Activated naive CD4-positive, alpha-beta T cell treated with anti-CD3 and anti-CD28 coated beads, Interleukin-2, amount 10 ng/mL, durations not matched to agents 7 days and 5 days (primary cell): ENCODE results near the gene SOWAHD.

Source experiments
- CTCF ChIA-PET: fragments of 350-600 bp; sonication (Branson Sonifier 250); formaldehyde crosslinking; loops from one replicate; lab custom pipeline; 2021; ENCODE audit warnings: antibody characterized with exemption; lab: Charles Lee
- DNase-seq: peaks from one replicate; pipeline ENCODE4 v3.0.0-alpha.2; 2020
- H3K27ac Mint-ChIP-seq: one replicate; pipeline ENCODE4 v1.8.0; 2021; ENCODE audit warnings: mild to moderate bottlenecking, moderate library complexity, mixed read lengths
- H3K27me3 Mint-ChIP-seq: one replicate; pipeline ENCODE4 v1.8.0; 2021; ENCODE audit warnings: mild to moderate bottlenecking, mixed read lengths
- H3K36me3 Mint-ChIP-seq: one replicate; pipeline ENCODE4 v1.8.0; 2021; ENCODE audit warnings: mixed read lengths
- H3K4me1 Mint-ChIP-seq: one replicate; pipeline ENCODE4 v1.8.0; 2021; ENCODE audit warnings: mixed read lengths
- H3K4me3 Mint-ChIP-seq: one replicate; pipeline ENCODE4 v1.8.0; 2021; ENCODE audit warnings: mild to moderate bottlenecking, moderate library complexity, mixed read lengths
- H3K9me3 Mint-ChIP-seq: one replicate; pipeline ENCODE4 v1.8.0; 2021; ENCODE audit warnings: mixed read lengths

The SOWAHD gene, protein sequence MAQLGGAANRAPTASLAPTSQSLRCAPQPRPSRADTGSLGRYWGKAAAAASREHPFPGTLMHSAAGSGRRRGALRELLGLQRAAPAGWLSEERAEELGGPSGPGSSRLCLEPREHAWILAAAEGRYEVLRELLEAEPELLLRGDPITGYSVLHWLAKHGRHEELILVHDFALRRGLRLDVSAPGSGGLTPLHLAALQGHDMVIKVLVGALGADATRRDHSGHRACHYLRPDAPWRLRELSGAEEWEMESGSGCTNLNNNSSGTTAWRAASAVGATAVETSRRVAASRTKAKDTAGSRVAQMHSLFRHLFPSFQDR

DNA sequence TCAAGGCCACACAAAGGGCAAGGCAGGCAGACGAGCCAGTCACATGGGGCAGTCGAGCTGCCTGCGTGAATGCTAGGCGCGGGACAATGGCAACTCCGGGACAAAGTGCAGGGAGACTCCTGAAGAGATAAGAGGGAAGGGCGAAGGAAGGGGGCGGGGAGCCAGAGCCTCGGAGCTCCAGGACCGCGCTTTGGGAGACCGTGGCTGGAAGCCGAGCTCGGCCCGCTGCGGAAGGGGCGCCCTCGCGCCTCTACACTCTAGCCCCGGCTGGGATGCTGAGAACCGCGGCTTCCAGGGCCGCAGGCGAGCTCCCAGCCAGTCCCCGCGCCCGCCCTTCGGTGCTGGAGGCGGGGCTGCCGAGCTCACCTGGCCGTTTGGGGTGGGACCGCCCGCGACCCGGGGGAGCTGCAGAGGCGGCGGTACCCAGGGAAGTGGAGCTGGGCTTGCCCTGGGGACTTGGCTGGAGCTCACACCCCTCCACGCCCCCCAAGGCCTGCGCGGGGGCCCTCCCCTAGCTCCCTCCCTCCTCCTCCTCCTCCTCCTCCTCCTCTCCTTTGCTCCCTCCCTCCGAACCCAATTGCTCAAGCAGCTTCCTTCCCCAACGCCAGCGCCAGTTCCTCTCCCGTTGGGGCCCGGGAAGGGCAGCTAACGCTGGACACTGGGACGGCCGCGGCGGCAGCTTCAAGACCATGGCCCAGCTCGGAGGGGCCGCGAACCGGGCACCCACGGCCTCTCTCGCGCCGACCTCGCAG is at the start of gene SOWAHD:
TSS of gene SOWAHD (plus strand) at position 610 of the 752 bp plus-strand sequence. CDS start at position 690, 80 bp downstream.
- DNase-seq, result peak; percentile 61
- Mint-ChIP-seq H3K36me3 (no peaks in the 10 kb centered on the region), H3K9me3 (no peaks in the 10 kb centered on the region), H3K27me3 (no peaks in the 10 kb centered on the region), H3K4me3 (peak within 1 kb of the TSS; percentile 73), H3K4me1 (peaks cover 59% of the 10 kb centered on the region), H3K27ac (peak within 1 kb of the TSS; percentile 99)
- CTCF ChIA-PET, result interaction anchor here (0.7 to 2.7 kb wide), 5 partner anchors 16 to 99 kb away, joined by 3 to 13 read pairs (median 3); partner anchors contain the start of gene RPL39

- CTCF ChIA-PET, result interaction anchor here (1.1 to 2.3 kb wide), 2 partner anchors 10 to 20 kb away, joined by 3 to 7 read pairs; no protein-coding TSS in a partner anchor
- H3K4me1 Mint-ChIP-seq, result peaks cover 5% of the 10 kb centered on the region
Measured at GRCh38 chrX:119708936-119709335, 49.5 kb upstream of the SOWAHD start.

GRCh38 chrX:119709630-119710029 is 48.8 kb upstream of the SOWAHD start:
- CTCF ChIA-PET, result interaction anchor here (0.9 to 2.3 kb wide), 2 partner anchors 20 to 100 kb away, joined by 3 to 7 read pairs; no protein-coding TSS in a partner anchor
- Mint-ChIP-seq H3K9me3 (no peaks in the 10 kb centered on the region), H3K4me1 (peaks cover 5% of the 10 kb centered on the region), H3K36me3 (no peaks in the 10 kb centered on the region), H3K27me3 (peaks cover 20% of the 10 kb centered on the region), H3K27ac (no peak overlapping the region), H3K4me3 (no peak overlapping the region)
- no peak for DNase-seq

More at GRCh38 chrX:119708936-119709335, 49.5 kb upstream of the SOWAHD start:
- H3K27me3 Mint-ChIP-seq, result peaks cover 20% of the 10 kb centered on the region
- H3K36me3 Mint-ChIP-seq, result no peaks in the 10 kb centered on the region
- no peak overlapping the region for H3K27ac Mint-ChIP-seq
- H3K9me3 Mint-ChIP-seq, result no peaks in the 10 kb centered on the region
- no peak for DNase-seq
- no peak overlapping the region for H3K4me3 Mint-ChIP-seq

DNA sequence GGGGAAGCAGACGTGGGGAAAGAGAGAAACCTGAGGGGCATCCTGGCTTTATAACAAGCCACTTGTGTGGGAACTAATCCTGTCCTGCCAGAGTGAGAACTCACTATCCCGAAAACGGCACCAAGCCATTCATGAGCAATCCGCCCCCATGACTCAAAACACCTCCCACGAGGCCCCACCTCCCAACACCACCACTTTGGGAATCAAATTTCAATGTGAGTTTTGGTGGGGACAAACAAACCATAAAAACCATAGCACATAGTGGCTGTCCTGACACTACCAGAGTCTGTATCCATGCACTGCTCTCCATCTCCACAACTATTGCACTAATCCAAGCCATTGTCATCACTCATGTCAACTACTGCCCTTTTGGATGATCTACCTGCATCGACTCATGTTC is 36.9 kb upstream of the SOWAHD start:
- DNase-seq, result no peak
- Mint-ChIP-seq H3K27ac (no peak overlapping the region), H3K36me3 (no peaks in the 10 kb centered on the region), H3K4me3 (no peak overlapping the region), H3K4me1 (no peaks in the 10 kb centered on the region), H3K27me3 (peaks cover 6% of the 10 kb centered on the region), H3K9me3 (no peaks in the 10 kb centered on the region)
- CTCF ChIA-PET, result interaction anchor here (0.6 to 1.4 kb wide), 2 partner anchors 15 to 27 kb away, joined by 3 read pairs; no protein-coding TSS in a partner anchor

- H3K4me3 Mint-ChIP-seq, result no peak overlapping the region
- CTCF ChIA-PET, result no interaction called here
Measured at GRCh38 chrX:119721926-119722325, 36.5 kb upstream of the SOWAHD start.

DNA sequence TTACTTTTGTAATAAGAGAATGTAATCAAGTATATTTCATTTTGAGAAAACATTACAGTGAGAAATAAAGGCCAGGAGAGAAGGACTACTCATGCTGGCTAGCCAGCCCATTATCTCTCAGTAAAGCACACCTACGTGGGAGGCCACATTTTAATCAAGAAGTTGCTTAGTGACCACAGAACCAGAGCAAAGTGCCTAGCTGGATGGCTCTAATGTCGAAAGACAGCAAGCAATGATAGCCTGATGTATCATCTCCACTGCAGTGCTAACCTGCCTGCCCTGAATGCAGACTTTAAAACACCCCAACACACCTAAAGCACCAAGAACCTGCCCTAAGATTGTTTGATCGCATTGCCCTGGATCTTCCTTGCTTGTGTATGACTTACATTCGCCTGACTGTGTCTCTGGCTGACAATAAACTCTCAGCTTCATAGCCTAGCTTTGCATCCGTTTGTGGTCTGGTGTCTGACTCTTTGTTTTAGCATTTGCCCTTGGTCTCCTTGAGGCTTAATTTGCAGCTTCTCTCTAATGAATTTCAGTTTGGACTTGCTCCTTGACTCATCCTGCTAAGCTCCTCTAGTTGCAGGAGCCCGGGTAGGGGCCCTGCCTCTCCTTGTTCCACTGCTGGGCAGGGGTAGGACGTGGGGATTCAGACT is 31.4 kb upstream of the SOWAHD start:
- H3K4me1 Mint-ChIP-seq, result peaks cover 7% of the 10 kb centered on the region
- H3K9me3 Mint-ChIP-seq, result no peaks in the 10 kb centered on the region
- H3K4me3 Mint-ChIP-seq, result no peak overlapping the region
- peak overlapping the region; percentile 66 for H3K27ac Mint-ChIP-seq
- peak; percentile 20 for DNase-seq
- CTCF ChIA-PET, result interaction anchor here (0.9 to 3.9 kb wide), 5 partner anchors 9 to 210 kb away, joined by 3 to 31 read pairs (median 8); no protein-coding TSS in a partner anchor
- H3K27me3 Mint-ChIP-seq, result peaks cover 8% of the 10 kb centered on the region
- no peaks in the 10 kb centered on the region for H3K36me3 Mint-ChIP-seq

More at GRCh38 chrX:119721926-119722325, 36.5 kb upstream of the SOWAHD start:
- Mint-ChIP-seq H3K36me3 (no peaks in the 10 kb centered on the region), H3K27ac (no peak overlapping the region), H3K4me1 (peaks cover 2% of the 10 kb centered on the region), H3K27me3 (peaks cover 4% of the 10 kb centered on the region), H3K9me3 (no peaks in the 10 kb centered on the region)
- DNase-seq, result no peak

DNA sequence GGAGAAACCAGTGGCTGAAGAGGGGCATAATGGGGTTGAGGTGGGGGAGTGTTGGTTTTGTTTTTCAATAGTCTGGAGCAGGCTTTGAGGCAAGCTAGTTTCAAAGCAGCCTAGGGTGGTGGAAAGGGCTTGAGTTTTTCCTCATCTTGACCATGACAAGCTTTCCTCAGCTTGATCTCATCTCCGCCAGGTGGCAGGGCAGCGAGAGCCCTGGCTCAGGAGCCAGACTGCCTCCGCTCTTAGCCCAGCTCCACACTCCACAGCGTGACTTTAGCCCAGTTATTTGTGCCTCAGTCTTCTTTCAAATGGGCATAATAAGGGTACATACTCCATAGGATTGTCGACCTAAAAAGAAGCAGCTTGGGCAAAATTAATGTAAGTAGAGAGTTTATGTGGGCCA is 29.9 kb upstream of the SOWAHD start:
- Mint-ChIP-seq H3K4me1 (peaks cover 7% of the 10 kb centered on the region), H3K27me3 (peaks cover 8% of the 10 kb centered on the region), H3K4me3 (no peak overlapping the region), H3K27ac (no peak overlapping the region), H3K9me3 (no peaks in the 10 kb centered on the region), H3K36me3 (no peaks in the 10 kb centered on the region)
- CTCF ChIA-PET, result interaction anchor here (0.7 to 3.9 kb wide), 16 partner anchors 16 to 212 kb away, joined by 3 to 31 read pairs (median 6); partner anchors contain the start of gene SEPTIN6
- DNase-seq, result no peak

DNA sequence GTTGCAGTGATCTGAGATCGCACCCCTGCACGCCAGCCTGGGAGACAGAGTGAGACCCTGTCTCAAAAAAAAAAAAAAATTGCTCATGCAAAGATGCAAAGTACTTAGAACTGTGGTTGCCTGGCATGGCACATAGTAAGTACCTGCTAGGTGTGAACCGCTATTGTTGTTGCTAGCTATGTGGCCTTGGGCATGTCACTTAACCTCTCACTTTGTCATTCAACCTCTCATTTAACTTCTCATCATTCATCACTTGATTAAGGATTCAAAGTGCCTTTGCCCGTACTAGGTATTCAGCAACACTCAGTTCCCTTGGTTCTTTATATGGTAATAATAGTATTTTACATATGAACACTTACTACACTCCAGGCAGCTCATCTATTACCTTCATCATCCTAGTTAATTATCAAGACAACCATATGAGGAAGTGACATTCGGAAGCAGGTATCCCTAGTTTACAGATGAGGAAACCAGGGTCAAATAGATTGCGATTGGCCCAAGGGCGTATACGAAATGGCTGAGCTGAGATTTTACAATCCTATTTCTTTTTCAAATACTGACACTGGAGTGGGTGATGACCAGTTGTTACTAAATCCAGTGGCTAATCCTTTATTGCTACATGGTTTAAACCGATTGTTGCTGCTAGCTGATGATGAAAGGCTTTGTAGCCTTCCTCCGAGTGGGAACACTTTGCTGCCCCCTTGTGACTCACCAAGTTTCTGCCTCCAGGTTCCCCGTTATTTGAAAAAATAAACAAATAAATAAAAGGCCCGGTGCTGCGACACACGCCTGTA is 28.8 kb upstream of the SOWAHD start:
- CTCF ChIA-PET, result interaction anchor here (0.5 to 3.9 kb wide), 22 partner anchors 12 to 213 kb away, joined by 3 to 31 read pairs (median 4); partner anchors contain the start of gene SEPTIN6
- peak; percentile 75 for DNase-seq
- Mint-ChIP-seq H3K27me3 (peaks cover 8% of the 10 kb centered on the region), H3K4me3 (no peak overlapping the region), H3K36me3 (no peaks in the 10 kb centered on the region), H3K9me3 (no peaks in the 10 kb centered on the region), H3K4me1 (peaks cover 7% of the 10 kb centered on the region), H3K27ac (no peak overlapping the region)

DNA sequence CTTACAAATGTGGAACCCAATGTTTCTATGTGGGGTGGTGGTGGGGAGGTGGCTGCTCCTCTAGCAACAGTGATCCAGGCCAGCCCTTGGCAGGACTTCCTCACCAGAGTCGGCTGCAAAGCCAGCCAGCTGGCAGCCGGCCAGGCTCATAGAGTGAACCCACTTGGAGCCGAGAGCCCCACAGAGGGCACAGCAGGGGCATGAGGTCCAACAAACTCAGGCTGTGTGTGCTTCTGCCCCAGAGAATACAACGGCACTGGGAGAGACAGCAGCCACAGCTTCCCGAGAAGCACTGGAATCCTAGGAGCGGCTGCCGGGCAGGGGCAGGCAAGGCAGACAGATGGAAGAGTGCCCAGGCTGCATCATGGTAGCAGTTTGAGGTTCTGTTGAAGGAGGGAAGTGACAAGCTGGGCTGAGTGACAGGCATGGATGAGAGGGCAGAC is 23.5 kb upstream of the SOWAHD start:
- H3K4me1 Mint-ChIP-seq, result no peaks in the 10 kb centered on the region
- H3K27me3 Mint-ChIP-seq, result peaks cover 16% of the 10 kb centered on the region

GRCh38 chrX:119735467-119735866 is 22.9 kb upstream of the SOWAHD start:
- no peaks in the 10 kb centered on the region for H3K9me3 Mint-ChIP-seq
- no peaks in the 10 kb centered on the region for H3K4me1 Mint-ChIP-seq
- no peaks in the 10 kb centered on the region for H3K36me3 Mint-ChIP-seq
- DNase-seq, result no peak
- no peak overlapping the region for H3K4me3 Mint-ChIP-seq
- no peak overlapping the region for H3K27ac Mint-ChIP-seq
- CTCF ChIA-PET, result interaction anchor here (0.7 kb wide), 1 partner anchor 36 kb away, joined by 3 read pairs; no protein-coding TSS in a partner anchor
- peaks cover 16% of the 10 kb centered on the region for H3K27me3 Mint-ChIP-seq

More for the DNA sequence above, 23.5 kb upstream of the SOWAHD start:
- DNase-seq, result no peak
- Mint-ChIP-seq H3K27ac (no peak overlapping the region), H3K36me3 (no peaks in the 10 kb centered on the region), H3K4me3 (no peak overlapping the region), H3K9me3 (no peaks in the 10 kb centered on the region)
- CTCF ChIA-PET, result interaction anchor here (0.7 kb wide), 1 partner anchor 21 kb away, joined by 3 read pairs; no protein-coding TSS in a partner anchor

GRCh38 chrX:119736206-119736764 is 22.1 kb upstream of the SOWAHD start:
- no peak overlapping the region for H3K4me3 Mint-ChIP-seq
- H3K27ac Mint-ChIP-seq, result no peak overlapping the region
- peaks cover 15% of the 10 kb centered on the region for H3K27me3 Mint-ChIP-seq
- H3K9me3 Mint-ChIP-seq, result no peaks in the 10 kb centered on the region
- CTCF ChIA-PET, result interaction anchor here (0.6 to 0.7 kb wide), 2 partner anchors 15 to 37 kb away, joined by 3 read pairs; no protein-coding TSS in a partner anchor
- no peaks in the 10 kb centered on the region for H3K36me3 Mint-ChIP-seq
- DNase-seq, result no peak
- H3K4me1 Mint-ChIP-seq, result no peaks in the 10 kb centered on the region

DNA sequence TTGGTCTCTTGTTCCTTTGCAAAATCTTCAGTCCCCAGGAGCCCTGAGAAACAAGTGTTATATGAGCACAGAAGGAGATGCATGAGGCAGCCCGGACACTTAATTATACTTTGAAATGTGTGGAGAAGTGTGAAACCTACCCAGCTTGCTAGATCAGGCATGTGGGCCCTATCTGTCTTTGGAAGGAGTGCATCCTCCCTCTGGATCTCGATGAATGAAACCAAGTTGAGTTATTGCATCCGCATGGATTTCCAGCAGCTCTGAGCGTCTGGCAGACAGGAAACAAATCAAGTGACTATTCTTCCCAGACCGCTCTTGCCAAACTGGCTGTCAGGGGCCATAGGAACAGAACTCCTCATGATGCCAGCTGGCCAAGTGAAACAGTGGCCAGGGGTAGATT is 19.6 kb upstream of the SOWAHD start:
- CTCF ChIA-PET, result interaction anchor here (1.0 kb wide), 1 partner anchor 15 kb away, joined by 3 read pairs; no protein-coding TSS in a partner anchor
- no peaks in the 10 kb centered on the region for H3K4me1 Mint-ChIP-seq
- no peaks in the 10 kb centered on the region for H3K36me3 Mint-ChIP-seq
- H3K27me3 Mint-ChIP-seq, result peaks cover 8% of the 10 kb centered on the region
- no peaks in the 10 kb centered on the region for H3K9me3 Mint-ChIP-seq
- no peak overlapping the region for H3K27ac Mint-ChIP-seq
- H3K4me3 Mint-ChIP-seq, result no peak overlapping the region
- no peak for DNase-seq
